SK-N-DZ (cell line): ENCODE measurements around the gene AKAP8L.
A peak's percentile ranks its signal among the peaks of the same experiment; 100 is the strongest.
"Not testable (repeated sequence)": the region's sequence is repeated elsewhere in the genome, so short reads cannot be mapped to it uniquely, and the experiment has no call there.

Source experiments
- DNase-seq: peaks from one replicate; pipeline ENCODE4 v3.0.0-alpha.2; 2015; ENCODE audit warnings: low spot score

Gene AKAP8L

GRCh38 chr19:15379083-15379998 lies 39.4 kb downstream of the AKAP8L start, which contains the start of gene AKAP8:
TSS of gene AKAP8 (minus strand) at chr19:15379787. CDS start at chr19:15379731, 56 bp downstream.
- DNase-seq, result peak; percentile 98

GRCh38 chr19:15378534-15379082 lies 40.2 kb downstream of the AKAP8L start:
- peak; percentile 17 for DNase-seq

- no peak for DNase-seq
Measured at GRCh38 chr19:15374796-15375440, 43.9 kb downstream of the AKAP8L start.

GRCh38 chr19:15374105-15374651 lies 44.6 kb downstream of the AKAP8L start:
- no peak for DNase-seq

- DNase-seq, result no peak
Measured at GRCh38 chr19:15373644-15374043, 45.1 kb downstream of the AKAP8L start.

- no peak for DNase-seq
Measured at GRCh38 chr19:15372891-15373301, 45.9 kb downstream of the AKAP8L start.

GRCh38 chr19:15372470-15372869 lies 46.3 kb downstream of the AKAP8L start:
- no peak for DNase-seq

- no peak for DNase-seq
Measured at GRCh38 chr19:15371786-15372380, 46.9 kb downstream of the AKAP8L start.

- no peak for DNase-seq
Measured at GRCh38 chr19:15371119-15371518, 47.7 kb downstream of the AKAP8L start.

- DNase-seq, result no peak
Measured at GRCh38 chr19:15369594-15369891, 49.2 kb downstream of the AKAP8L start.

GRCh38 chr19:15368798-15369593 lies 49.8 kb downstream of the AKAP8L start:
- DNase-seq, result no peak

GRCh38 chr19:15368051-15368632 lies 50.6 kb downstream of the AKAP8L start:
- no peak for DNase-seq

- DNase-seq, result no peak
Measured at GRCh38 chr19:15367439-15367838, 51.3 kb downstream of the AKAP8L start.

- no peak for DNase-seq
Measured at GRCh38 chr19:15365264-15365663, 53.5 kb downstream of the AKAP8L start.

- DNase-seq, result not testable (repeated sequence)
Measured at GRCh38 chr19:15363791-15364190, 55.0 kb downstream of the AKAP8L start.

- DNase-seq, result not testable (repeated sequence)
Measured at GRCh38 chr19:15363048-15363447, 55.7 kb downstream of the AKAP8L start.

- not testable (repeated sequence) for DNase-seq
Measured at GRCh38 chr19:15360015-15360414, 58.8 kb downstream of the AKAP8L start.

GRCh38 chr19:15358918-15359317 lies 59.9 kb downstream of the AKAP8L start:
- no peak for DNase-seq

- no peak for DNase-seq
Measured at GRCh38 chr19:15357906-15358305, 60.9 kb downstream of the AKAP8L start.

GRCh38 chr19:15354566-15355296 lies 64.1 kb downstream of the AKAP8L start:
- DNase-seq, result no peak
